HG02884 (cell line): ENCODE measurements around the gene RANBP2.
"Not testable (repeated sequence)": the region's sequence is repeated elsewhere in the genome, so short reads cannot be mapped to it uniquely, and the experiment has no call there.

ENCODE experiments used
- ATAC-seq: cut with Tn5 transposase; IDR thresholded peaks from one replicate; pipeline ENCODE4 v1.9.1; 2021; ENCODE audit warnings: mild to moderate bottlenecking, moderate library complexity; ENCODE audit not compliant: unreplicated experiment

Gene RANBP2

DNA sequence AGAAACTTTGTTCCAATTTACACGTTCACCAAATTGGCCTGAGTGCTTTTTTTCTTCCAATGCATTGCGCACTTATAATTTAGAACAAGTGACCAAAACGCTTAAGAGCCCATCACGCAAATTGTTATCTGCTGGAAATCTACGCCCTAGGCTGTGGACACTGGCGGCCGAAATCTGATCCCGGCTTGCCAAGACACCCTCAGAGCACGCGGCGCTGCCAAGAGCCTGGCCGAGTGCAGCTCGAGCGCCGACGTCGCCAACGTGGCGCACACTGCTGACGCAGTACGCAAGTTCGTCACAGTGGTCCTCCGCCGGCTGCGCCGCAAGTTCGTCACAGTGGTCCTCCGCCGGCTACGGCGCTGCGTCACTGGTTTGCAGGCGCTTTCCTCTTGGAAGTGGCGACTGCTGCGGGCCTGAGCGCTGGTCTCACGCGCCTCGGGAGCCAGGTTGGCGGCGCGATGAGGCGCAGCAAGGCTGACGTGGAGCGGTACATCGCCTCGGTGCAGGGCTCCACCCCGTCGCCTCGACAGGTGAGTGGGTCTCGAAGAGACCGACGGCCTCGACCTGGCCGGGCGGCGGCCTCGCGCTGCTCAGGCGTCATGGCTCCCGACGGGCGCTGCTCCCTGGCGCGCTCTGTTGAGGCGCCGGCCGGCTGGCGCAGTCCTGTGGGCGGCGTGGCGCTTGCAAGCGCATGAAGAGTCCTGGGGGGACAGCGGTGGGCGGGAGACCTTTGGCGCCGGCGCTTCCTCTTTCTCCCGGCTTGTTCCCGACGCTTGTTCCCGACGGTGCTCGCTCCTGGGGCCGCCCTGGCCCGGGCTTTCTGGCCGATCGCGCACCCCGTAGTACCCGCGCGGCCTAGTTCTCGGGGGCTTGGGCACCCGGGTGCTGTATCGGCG is at the start of gene RANBP2:
Gene RANBP2 (plus strand): TSS at position 334 of the 896 bp plus-strand sequence. CDS start 125 bp downstream, at position 459.
- peak; percentile 97 for ATAC-seq

DNA sequence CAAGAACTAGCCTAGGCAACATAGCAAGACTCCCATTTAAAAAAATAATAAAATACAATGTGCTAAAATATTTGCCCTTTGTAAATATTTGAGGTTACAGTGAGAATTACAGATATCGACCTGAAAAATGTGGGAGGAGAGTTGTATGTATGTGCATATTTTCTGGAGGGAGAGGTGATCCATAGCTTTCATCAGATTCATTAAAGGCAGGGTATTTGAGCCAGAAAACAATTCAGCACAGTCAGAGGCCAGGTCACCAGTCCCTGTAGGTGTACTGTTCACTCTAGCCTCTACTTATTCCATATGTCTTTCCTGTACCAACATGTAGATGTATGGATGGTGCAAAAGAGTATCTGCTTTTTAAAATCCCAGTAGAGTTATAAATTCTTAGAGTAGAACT is 49.0 kb upstream of the RANBP2 start:
- not testable (repeated sequence) for ATAC-seq

GRCh38 chr2:108672200-108672805 is 47.0 kb upstream of the RANBP2 start:
- ATAC-seq: not testable (repeated sequence)

DNA sequence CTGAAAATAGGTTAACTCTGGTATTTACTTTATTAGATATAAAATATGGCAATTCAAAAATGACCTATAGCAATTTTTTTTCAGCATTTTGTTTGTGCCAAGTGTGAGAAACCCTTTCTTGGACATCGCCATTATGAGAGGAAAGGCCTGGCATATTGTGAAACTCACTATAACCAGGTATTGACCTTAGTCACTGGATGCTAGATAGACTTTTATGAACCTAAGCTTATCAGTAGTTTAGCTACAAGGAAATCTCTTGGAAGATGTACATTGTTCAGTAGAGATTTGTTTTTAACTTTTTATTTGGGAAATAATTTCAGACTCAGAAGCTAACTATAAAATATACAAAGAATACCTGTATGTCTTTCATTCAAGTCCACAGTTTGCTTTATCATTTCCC is 42.8 kb upstream of the RANBP2 start:
- not testable (repeated sequence) for ATAC-seq

DNA sequence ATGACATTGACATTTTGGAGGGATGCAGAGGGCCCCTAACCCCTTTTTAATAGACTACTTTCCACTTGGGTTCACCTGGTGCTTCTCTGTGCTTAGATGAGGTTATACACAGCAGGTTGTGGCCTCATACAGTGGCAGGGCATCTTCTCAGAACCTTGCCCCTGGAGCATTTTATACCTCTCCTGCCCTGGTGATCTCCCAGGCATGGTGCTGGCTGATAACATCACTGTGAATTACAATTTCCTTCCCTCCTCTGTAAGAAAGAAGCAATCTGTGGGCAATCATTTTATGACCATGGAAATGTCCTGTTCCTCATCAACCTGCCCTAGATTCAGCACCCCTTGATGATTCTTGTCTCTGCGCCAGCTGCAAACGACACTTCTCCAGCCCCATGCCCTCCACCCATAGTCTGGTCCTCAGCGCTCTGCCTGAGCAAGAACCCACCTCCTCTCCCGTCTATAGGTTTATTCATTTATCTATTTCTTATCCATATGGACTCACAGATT is 42.0 kb upstream of the RANBP2 start:
- ATAC-seq: not testable (repeated sequence)

DNA sequence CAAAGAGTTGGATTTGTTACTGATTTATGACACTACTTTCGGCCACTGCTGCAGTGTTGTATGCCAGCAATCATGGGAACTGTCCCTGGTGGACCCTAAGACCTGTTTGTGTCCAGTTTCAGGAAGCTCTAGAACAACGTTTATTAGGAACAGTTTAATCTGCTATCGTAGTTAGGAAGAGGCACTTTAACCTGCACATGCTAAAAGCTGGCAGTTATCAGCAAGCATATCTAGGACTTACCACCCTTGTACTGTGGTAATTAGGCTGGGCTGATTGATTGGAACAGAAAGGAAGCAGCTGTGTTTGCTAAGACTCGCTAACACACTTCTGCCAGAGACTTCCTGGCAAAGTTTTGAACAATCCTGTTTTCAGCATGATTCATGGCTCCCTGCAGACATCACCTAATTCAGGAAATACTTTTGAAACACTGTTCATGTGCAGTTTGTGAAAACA is 41.1 kb upstream of the RANBP2 start:
- ATAC-seq: not testable (repeated sequence)

GRCh38 chr2:108680805-108681204 is 38.5 kb upstream of the RANBP2 start:
- ATAC-seq: not testable (repeated sequence)

GRCh38 chr2:108688818-108689756 is 30.2 kb upstream of the RANBP2 start:
- ATAC-seq: not testable (repeated sequence)

GRCh38 chr2:108690001-108690400 is 29.3 kb upstream of the RANBP2 start:
- peak; percentile 74 for ATAC-seq

DNA sequence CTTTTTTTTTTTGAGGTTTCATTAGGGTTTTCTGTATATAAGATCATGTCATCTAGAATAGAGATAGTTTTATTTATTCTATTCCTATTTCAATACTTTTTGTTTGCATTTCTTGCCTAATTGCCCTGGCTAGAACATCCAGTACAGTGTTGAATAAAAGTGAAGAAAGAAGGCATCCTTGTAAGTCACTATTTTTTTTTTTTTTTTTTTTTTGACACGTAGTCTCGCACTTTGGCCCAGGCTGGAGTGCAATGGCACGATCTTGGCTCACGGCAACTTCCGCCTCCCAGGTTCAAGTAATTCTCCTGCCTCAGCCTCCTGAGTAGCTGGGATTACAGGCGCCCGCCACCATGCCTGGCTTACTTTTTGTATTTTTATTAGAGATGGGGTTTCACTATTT is 27.8 kb upstream of the RANBP2 start:
- ATAC-seq: no peak

GRCh38 chr2:108701208-108701607 is 18.1 kb upstream of the RANBP2 start:
- ATAC-seq: no peak

DNA sequence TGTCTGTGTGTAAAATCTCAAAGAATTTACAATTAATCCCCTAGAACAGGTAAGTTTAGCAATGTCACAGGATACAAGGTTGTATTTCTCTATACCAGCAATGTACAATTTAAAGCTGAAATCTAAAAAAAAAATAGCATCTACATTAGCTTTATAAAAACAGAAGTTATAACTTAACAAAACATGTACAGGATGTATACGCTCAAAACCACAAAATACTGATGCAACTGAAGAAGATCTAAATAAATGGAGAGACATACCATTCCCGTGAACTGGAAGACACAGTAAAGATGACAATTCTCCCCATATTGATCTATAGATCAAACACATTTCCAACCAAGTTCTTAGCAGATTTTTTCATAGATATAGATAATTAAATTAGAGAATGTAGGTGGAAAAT is 17.5 kb upstream of the RANBP2 start:
- no peak for ATAC-seq

- ATAC-seq: no peak
Observed at GRCh38 chr2:108704871-108705270, 14.4 kb upstream of the RANBP2 start.

DNA sequence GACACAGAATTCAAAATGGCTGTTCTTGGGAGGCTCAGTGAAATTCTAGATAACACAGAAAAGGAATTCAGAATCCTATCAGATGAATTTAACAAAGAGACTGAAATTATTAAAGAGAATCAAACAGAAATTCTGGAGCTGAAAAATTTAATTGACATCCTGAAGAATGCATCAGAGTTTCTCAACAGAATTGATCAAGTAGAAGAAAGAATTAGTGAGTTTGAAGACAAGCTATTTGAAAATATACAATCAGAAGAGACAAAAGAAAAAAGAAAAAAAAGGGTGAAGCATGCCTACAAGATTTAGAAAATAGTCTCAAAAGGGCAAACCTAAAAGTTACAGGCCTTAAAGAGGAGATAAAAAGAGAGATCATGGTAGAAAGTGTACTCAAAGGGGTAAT is 12.0 kb upstream of the RANBP2 start:
- no peak for ATAC-seq

GRCh38 chr2:108716971-108717370 is 2.3 kb upstream of the RANBP2 start:
- ATAC-seq: not testable (repeated sequence)

- not testable (repeated sequence) for ATAC-seq
Observed at GRCh38 chr2:108726048-108726447, 6.8 kb downstream of the RANBP2 start.

- not testable (repeated sequence) for ATAC-seq
Observed at GRCh38 chr2:108734656-108735055, 15.4 kb downstream of the RANBP2 start.

- ATAC-seq: not testable (repeated sequence)
Observed at GRCh38 chr2:108757973-108758372, 38.7 kb downstream of the RANBP2 start.

- not testable (repeated sequence) for ATAC-seq
Observed at GRCh38 chr2:108762618-108763017, 43.3 kb downstream of the RANBP2 start.

DNA sequence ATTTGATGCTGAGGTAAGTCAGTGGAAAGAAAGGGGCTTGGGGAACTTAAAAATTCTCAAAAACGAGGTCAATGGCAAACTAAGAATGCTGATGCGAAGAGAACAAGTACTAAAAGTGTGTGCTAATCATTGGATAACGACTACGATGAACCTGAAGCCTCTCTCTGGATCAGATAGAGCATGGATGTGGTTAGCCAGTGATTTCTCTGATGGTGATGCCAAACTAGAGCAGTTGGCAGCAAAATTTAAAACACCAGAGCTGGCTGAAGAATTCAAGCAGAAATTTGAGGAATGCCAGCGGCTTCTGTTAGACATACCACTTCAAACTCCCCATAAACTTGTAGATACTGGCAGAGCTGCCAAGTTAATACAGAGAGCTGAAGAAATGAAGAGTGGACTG is 47.4 kb downstream of the RANBP2 start:
- not testable (repeated sequence) for ATAC-seq

DNA sequence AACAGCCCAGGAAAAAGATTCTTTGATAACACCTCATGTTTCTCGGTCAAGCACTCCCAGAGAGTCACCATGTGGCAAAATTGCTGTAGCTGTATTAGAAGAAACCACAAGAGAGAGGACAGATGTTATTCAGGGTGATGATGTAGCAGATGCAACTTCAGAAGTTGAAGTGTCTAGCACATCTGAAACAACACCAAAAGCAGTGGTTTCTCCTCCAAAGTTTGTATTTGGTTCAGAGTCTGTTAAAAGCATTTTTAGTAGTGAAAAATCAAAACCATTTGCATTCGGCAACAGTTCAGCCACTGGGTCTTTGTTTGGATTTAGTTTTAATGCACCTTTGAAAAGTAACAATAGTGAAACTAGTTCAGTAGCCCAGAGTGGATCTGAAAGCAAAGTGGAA is 48.6 kb downstream of the RANBP2 start:
- not testable (repeated sequence) for ATAC-seq
